ENCODE results near the gene PICK1.

PICK1 gene

DNA sequence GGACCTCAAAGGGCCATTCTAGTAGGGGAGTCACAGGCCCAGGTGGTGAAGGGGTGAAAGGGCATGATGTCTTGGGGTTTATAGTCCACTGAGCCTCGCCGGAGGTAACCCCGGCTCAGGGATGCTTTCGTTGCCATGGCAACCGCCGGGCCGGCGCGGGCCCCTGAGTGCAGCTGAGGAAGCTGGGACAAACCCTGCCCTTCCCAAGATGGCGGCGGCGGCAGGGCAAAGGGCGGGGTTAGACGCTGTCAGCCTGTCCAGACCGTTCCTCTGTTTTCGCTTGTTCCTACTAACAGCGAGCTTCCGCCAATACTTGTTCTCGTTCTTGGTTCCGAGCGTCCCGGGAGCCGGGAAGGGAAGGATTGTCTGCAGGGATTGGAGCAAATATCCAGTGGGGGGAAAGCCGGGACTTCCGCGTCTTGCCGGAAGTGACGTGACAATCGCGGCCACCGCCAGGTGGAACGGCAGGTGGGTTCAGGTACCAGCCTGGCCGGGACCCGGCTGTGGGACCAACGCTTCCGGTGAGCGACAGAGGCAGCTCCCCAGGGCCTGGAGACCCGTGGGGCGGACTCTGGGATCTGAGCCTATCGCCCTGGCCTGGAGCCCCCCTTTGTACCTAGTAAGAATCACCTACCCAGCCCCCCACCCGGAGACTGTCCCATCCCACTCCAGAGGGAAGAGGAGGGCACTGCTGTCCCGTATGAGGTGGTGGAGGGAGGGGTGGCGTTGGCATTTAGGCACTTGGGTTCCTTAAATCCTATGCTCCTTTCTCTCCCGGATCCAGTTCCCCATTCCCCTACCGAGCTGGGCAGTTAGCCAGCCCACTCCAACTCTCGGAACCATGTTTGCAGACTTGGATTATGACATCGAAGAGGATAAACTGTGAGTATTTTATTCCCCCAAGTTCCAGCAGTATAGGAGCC lies at the start of gene PICK1:
PICK1 (plus strand) TSS at position 436 of the 923 bp plus-strand sequence; CDS start at position 842, 406 bp downstream.
- Histone ChIP-seq H3K36me3 (peaks cover 6% of the 10 kb centered on the region), H3K9me3 (no peaks in the 10 kb centered on the region), H3K27ac (peak within 1 kb of the TSS; percentile 86), H3K27me3 (peaks cover 11% of the 10 kb centered on the region), H3K4me3 (ENCODE audit: low read depth in 1 of 2, low read length in 1 of 2) (peak within 1 kb of the TSS; percentile 86 to 94), H3K4me1 (ENCODE audit: control insufficient read depth in 1 of 2, insufficient read depth in 1 of 2, low read depth in 1 of 2, low read length in 1 of 2) (peaks cover 12 to 19% of the 10 kb centered on the region in 2 experiments)
- TF ChIP-seq, protein P1, sequence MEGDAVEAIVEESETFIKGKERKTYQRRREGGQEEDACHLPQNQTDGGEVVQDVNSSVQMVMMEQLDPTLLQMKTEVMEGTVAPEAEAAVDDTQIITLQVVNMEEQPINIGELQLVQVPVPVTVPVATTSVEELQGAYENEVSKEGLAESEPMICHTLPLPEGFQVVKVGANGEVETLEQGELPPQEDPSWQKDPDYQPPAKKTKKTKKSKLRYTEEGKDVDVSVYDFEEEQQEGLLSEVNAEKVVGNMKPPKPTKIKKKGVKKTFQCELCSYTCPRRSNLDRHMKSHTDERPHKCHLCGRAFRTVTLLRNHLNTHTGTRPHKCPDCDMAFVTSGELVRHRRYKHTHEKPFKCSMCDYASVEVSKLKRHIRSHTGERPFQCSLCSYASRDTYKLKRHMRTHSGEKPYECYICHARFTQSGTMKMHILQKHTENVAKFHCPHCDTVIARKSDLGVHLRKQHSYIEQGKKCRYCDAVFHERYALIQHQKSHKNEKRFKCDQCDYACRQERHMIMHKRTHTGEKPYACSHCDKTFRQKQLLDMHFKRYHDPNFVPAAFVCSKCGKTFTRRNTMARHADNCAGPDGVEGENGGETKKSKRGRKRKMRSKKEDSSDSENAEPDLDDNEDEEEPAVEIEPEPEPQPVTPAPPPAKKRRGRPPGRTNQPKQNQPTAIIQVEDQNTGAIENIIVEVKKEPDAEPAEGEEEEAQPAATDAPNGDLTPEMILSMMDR (IDR thresholded peaks at IDR 0.05): no peak

DNA sequence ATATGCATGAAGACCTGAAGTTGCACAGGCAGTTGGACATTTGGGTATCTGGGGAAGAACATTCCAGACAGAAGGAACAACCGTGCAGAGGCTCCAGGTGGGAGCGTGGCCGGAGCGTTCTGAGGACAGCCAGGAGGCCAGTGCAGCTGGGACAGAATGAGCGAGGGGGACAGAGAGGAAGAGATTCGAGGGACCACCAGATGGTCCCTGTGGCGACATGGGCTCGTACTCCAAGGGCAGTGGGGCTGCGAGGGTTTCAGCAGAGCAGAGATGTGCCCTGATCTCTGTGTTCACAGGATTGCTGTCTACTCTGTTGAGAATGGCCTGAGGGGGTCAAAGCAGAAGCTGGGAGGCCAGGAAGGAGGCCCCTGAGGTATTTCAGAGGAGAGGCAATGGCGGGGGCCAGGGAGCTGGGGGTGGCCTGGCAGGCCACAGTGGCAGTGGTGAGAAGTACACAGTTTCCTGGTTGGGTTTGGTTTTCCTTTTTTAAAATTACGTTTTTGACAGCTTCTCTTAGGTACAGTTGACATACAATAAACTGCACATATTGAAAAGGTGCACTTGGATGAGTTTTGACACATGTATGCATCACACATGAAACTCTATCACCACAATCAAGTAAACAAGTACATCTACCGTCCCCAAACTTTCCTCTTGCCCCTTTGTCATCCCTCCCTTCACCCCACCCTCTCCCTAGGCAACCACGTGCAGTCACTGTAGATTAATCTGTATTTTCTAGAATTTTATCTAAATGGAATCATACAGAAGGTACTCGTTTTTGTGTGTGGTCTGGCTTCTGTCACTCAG lies 48.0 kb upstream of the PICK1 start:
- Histone ChIP-seq H3K4me3 (ENCODE audit: low read depth in 1 of 2, low read length in 1 of 2) (no peak overlapping the region), H3K9me3 (no peaks in the 10 kb centered on the region), H3K27me3 (no peaks in the 10 kb centered on the region), H3K36me3 (no peaks in the 10 kb centered on the region), H3K27ac (no peak overlapping the region), H3K4me1 (ENCODE audit: control insufficient read depth in 1 of 2, insufficient read depth in 1 of 2, low read depth in 1 of 2, low read length in 1 of 2) (no peaks in the 10 kb centered on the region)
- TF ChIP-seq, protein P1 (IDR thresholded peaks at IDR 0.05): no peak

DNA sequence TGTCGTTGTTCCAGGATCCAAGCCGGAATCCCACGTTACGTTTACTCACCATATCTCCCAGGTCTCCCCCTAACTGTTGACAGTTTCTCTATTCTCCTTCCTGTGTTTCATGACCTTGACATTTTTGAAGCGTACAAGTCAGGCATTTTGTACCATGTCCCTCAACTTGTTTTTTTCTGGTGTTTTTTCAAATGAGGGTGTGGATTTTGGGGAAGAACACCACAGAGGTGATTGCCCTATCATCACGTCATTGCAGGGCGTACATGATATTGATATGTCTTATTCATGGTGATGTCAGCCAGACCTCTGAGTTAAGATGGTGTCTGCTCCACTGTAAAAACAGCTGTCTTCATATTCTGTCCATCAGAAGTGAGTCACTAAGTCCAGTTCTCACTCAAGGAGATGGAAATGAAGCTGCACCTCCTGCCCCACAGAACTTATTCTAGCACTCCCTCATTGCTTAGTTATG lies 44.6 kb upstream of the PICK1 start:
- H3K36me3 ChIP-seq: no peaks in the 10 kb centered on the region
- TF ChIP-seq, protein P1 (IDR thresholded peaks at IDR 0.05): no peak
- H3K9me3 ChIP-seq: no peaks in the 10 kb centered on the region
- no peak overlapping the region for H3K4me3 ChIP-seq (ENCODE audit: low read depth in 1 of 2, low read length in 1 of 2)
- peaks cover 0 to 6% of the 10 kb centered on the region in 2 experiments for H3K4me1 ChIP-seq (ENCODE audit: control insufficient read depth in 1 of 2, insufficient read depth in 1 of 2, low read depth in 1 of 2, low read length in 1 of 2)
- no peaks in the 10 kb centered on the region for H3K27me3 ChIP-seq
- no peak overlapping the region for H3K27ac ChIP-seq

DNA sequence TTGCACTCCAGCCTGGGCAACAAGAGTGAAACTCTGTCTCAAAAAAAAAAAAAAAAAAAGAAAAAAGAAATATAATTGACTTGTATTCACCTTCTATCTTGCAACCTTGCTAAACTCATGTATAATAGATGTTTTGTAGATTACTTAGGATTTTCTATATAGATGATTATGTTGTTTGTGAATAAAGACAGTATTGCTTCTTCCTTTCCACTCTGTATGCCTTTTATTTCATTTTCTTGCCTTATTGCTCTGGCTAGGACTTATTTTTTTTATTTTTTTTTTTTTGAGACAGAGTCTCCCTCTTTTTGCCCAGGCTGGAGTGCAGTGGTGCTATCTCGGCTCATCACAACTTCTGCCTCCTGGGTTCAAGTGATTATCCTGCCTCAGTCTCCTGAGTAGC lies 43.1 kb upstream of the PICK1 start:
- no peaks in the 10 kb centered on the region for H3K27me3 ChIP-seq
- H3K4me3 ChIP-seq (ENCODE audit: low read depth in 1 of 2, low read length in 1 of 2): no peak overlapping the region
- TF ChIP-seq, protein P1 (IDR thresholded peaks at IDR 0.05): no peak
- H3K4me1 ChIP-seq (ENCODE audit: control insufficient read depth in 1 of 2, insufficient read depth in 1 of 2, low read depth in 1 of 2, low read length in 1 of 2): peaks cover 0 to 6% of the 10 kb centered on the region in 2 experiments
- no peaks in the 10 kb centered on the region for H3K36me3 ChIP-seq
- no peaks in the 10 kb centered on the region for H3K9me3 ChIP-seq
- no peak overlapping the region for H3K27ac ChIP-seq

Data from neutrophil (primary cell).